HG03354 (cell line): ENCODE measurements around the gene NBPF3.
"Not testable (repeated sequence)": the region's sequence is repeated elsewhere in the genome, so short reads cannot be mapped to it uniquely, and the experiment has no call there.

ENCODE experiments used
- ATAC-seq: cut with Tn5 transposase; IDR thresholded peaks from one replicate; pipeline ENCODE4 v1.9.1; 2021; ENCODE audit warnings: mild to moderate bottlenecking; ENCODE audit not compliant: unreplicated experiment, poor library complexity, severe bottlenecking

NBPF3 gene

GRCh38 chr1:21439721-21440629, at the start of gene NBPF3:
TSS of gene NBPF3 (plus strand) at chr1:21440137. CDS start at chr1:21445087, 4,950 bp downstream.
- ATAC-seq, result peak; percentile 95

GRCh38 chr1:21391497-21391896, 48.4 kb upstream of the NBPF3 start:
- ATAC-seq, result no peak

- ATAC-seq, result no peak
Measured at GRCh38 chr1:21392587-21393263, 47.2 kb upstream of the NBPF3 start.

GRCh38 chr1:21396516-21396915, 43.4 kb upstream of the NBPF3 start:
- no peak for ATAC-seq

- no peak for ATAC-seq
Measured at GRCh38 chr1:21397813-21398188, 42.1 kb upstream of the NBPF3 start.

GRCh38 chr1:21401726-21402346, 38.1 kb upstream of the NBPF3 start:
- not testable (repeated sequence) for ATAC-seq

GRCh38 chr1:21406659-21407058, 33.3 kb upstream of the NBPF3 start:
- no peak for ATAC-seq

- ATAC-seq, result not testable (repeated sequence)
Measured at GRCh38 chr1:21409897-21410296, 30.0 kb upstream of the NBPF3 start.

GRCh38 chr1:21414015-21414414, 25.9 kb upstream of the NBPF3 start:
- no peak for ATAC-seq

DNA sequence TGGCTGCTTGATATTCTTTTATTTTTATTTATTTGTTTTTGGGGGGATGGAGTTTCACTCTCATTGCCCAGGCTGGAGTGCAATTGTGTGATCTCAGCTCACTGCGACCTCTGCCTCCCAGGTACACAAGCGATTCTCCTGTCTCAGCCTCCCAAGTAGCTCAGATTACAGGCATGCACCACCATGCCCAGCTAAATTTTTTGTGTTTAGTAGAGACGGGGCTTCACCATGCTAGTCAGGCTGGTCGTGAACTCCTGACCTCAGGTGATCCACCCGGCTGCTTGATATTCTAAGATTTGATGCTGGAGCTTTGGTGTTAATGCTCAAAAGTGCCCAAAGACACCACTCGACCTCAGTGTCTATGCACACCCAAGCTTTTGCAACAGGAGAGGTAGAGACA, 19.6 kb upstream of the NBPF3 start:
- ATAC-seq, result not testable (repeated sequence)

DNA sequence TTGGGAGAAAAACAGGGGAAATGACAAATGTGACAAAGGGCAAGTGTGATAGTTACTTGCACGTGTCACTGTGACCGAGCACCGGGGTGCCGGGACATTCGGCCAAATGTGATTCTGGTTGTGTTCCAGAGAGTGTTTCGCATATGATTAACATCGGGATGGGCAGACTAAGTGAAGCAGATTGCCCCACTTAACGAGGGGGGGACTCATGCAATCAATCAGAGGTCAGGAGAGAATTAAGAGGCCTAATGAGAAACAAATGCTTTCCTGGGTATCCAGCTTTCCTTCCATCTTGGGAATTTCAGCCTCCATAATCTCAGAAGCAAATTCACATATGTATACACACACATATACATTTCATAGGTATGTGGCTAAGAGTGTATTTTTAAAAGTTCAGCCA, 18.6 kb upstream of the NBPF3 start:
- not testable (repeated sequence) for ATAC-seq

DNA sequence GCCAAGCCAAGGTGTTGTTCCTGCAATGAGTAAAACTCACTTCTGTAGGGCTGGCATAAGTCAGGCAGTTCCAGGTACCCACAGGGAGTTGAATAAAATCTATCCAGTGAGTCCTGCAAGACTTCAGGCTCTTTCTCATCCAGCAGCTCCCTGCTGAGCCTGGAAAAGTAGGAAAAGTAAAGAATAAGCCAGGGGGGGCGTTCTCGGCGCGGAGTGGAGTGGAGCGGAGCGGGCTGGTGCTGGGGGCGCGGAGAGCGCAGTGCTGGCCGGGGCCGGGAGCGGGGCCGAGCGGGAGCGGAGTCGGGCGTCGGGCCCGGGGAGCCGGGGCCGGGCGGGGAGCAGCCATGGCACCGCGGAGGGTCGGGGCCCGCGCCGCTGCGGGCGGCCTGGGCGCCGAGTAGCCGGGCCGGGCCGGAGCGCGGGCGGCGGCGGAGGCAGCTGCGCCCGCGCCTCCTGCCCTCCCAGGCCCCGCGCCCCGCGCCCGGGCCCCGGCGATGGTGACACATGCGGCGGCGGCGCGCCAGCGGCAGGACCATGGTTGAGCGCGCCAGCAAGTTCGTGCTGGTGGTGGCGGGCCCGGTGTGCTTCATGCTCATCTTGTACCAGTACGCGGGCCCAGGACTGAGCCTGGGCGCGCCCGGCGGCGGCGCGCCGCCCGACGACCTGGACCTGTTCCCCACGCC, 12.0 kb upstream of the NBPF3 start:
- not testable (repeated sequence) for ATAC-seq

GRCh38 chr1:21428481-21429073, 11.4 kb upstream of the NBPF3 start:
- not testable (repeated sequence) for ATAC-seq

- not testable (repeated sequence) for ATAC-seq
Measured at GRCh38 chr1:21429210-21429609, 10.7 kb upstream of the NBPF3 start.

GRCh38 chr1:21430875-21431274, 9.1 kb upstream of the NBPF3 start:
- ATAC-seq, result not testable (repeated sequence)

- ATAC-seq, result no peak
Measured at GRCh38 chr1:21434394-21434793, 5.5 kb upstream of the NBPF3 start.

DNA sequence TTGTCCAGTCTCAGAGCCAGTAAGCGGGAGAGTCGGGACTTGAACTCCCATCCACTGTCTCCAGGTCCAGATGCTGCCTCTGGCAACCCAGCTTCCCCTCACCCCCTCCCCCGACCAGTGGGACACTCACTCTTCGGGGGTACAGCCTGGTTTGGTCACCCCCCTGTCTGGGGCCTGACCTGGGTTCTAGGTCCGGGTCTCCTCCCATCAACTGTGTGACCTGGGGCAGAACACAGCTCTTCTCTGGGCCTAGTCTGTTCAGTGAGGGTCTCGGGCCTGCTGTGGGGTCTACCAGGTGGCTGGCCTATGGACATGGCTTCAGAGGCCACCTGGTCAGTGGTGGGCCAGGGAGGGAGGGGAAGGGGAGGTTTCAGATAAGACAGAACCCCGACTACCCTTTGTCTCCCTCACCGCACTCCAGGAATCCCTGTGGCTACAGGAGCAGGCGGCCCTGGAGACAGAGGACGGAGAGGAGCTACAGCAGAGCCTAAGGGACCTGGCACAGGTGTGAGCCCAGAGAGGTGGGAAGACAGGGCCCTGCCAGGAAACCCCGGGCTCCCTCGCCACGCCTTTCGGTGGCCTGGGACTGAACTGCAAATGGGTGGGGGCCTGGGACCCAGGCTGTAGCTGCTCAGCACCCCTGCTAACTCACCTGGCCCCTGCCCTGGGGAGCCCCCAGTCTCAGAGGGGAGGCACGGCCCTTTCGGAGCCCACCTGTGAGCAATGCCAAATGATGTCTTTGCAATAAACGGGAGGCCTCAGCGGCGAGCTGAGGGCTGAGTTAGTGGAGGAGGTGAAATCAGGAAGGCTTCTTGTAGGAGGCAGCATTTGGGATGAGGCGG, 4.1 kb upstream of the NBPF3 start:
- no peak for ATAC-seq

- ATAC-seq, result no peak
Measured at GRCh38 chr1:21436488-21437340, 3.2 kb upstream of the NBPF3 start.
